Measurements from ENCODE around the gene SOCS2. TPM values are rescaled to one million over a fixed set of nuclear protein-coding genes. Genes with fewer than 3 reads are reported as not detected.
"Not testable (repeated sequence)": the region's sequence is repeated elsewhere in the genome, so short reads cannot be mapped to it uniquely, and the experiment has no call there.

Gene SOCS2
- polyA plus RNA-seq, 3 donors from 2014 or later: 20.2 to 28.8 (median 25.9) TPM

- no peak for DNase-seq
- peaks cover 7 to 11% (median 11%) of the 10 kb centered on the region in 3 donors for H3K36me3 Mint-ChIP-seq
- H3K4me1 Mint-ChIP-seq: peaks cover 0 to 3% of the 10 kb centered on the region in 2 donors
- H3K27me3 Mint-ChIP-seq (ENCODE audit: low read depth in 3 of 3): no peaks in the 10 kb centered on the region
- H3K9me3 Mint-ChIP-seq: no peaks in the 10 kb centered on the region
- H3K4me3 Mint-ChIP-seq: no peak overlapping the region
- H3K27ac Mint-ChIP-seq: no peak overlapping the region
Observed at GRCh38 chr12:93549174-93549573, 23.3 kb upstream of the SOCS2 start.

GRCh38 chr12:93550748-93551611 is 21.5 kb upstream of the SOCS2 start:
- no peaks in the 10 kb centered on the region for H3K27me3 Mint-ChIP-seq (ENCODE audit: low read depth in 3 of 3)
- peaks cover 6 to 13% (median 8%) of the 10 kb centered on the region in 3 donors for H3K36me3 Mint-ChIP-seq
- no peak overlapping the region for H3K4me3 Mint-ChIP-seq
- H3K9me3 Mint-ChIP-seq: no peaks in the 10 kb centered on the region
- no peak for DNase-seq
- H3K27ac Mint-ChIP-seq: no peak overlapping the region
- peaks cover 0 to 3% of the 10 kb centered on the region in 2 donors for H3K4me1 Mint-ChIP-seq

GRCh38 chr12:93552427-93552826 is 20.0 kb upstream of the SOCS2 start:
- Mint-ChIP-seq H3K27ac (no peak overlapping the region), H3K4me3 (no peak overlapping the region), H3K4me1 (peaks cover 0 to 3% of the 10 kb centered on the region in 2 donors), H3K27me3 (ENCODE audit: low read depth in 3 of 3) (no peaks in the 10 kb centered on the region), H3K9me3 (no peaks in the 10 kb centered on the region), H3K36me3 (peaks cover 6 to 21% (median 14%) of the 10 kb centered on the region in 3 donors)
- no peak for DNase-seq

- Mint-ChIP-seq H3K36me3 (peaks cover 18 to 44% (median 35%) of the 10 kb centered on the region in 3 donors), H3K9me3 (peaks cover 5 to 16% (median 10%) of the 10 kb centered on the region in 6 donors)
- not testable (repeated sequence) for DNase-seq; H3K4me3 Mint-ChIP-seq; H3K27me3 Mint-ChIP-seq (ENCODE audit: low read depth in 3 of 3); H3K27ac Mint-ChIP-seq; H3K4me1 Mint-ChIP-seq
Observed at GRCh38 chr12:93557879-93558278, 14.6 kb upstream of the SOCS2 start.

GRCh38 chr12:93558685-93559084 is 13.8 kb upstream of the SOCS2 start:
- Mint-ChIP-seq H3K36me3 (peaks cover 18 to 44% (median 35%) of the 10 kb centered on the region in 3 donors), H3K9me3 (peaks cover 5 to 16% (median 10%) of the 10 kb centered on the region in 6 donors)
- not testable (repeated sequence) for DNase-seq; H3K4me1 Mint-ChIP-seq; H3K27me3 Mint-ChIP-seq (ENCODE audit: low read depth in 3 of 3); H3K4me3 Mint-ChIP-seq; H3K27ac Mint-ChIP-seq

GRCh38 chr12:93563807-93564538 is 8.5 kb upstream of the SOCS2 start:
- Mint-ChIP-seq H3K4me3 (no peak overlapping the region), H3K9me3 (peaks cover 0 to 2% (median under 1%) of the 10 kb centered on the region in 6 donors), H3K4me1 (peaks cover 0 to 6% of the 10 kb centered on the region in 2 donors), H3K36me3 (peaks cover 17 to 39% (median 33%) of the 10 kb centered on the region in 3 donors), H3K27ac (peak overlapping the region in 1 of 6 donors; percentile 63), H3K27me3 (ENCODE audit: low read depth in 3 of 3) (peaks cover 0 to 1% (median 0%) of the 10 kb centered on the region in 3 donors)
- DNase-seq: no peak

- Mint-ChIP-seq H3K27ac (no peak overlapping the region), H3K4me1 (peaks cover 5 to 9% of the 10 kb centered on the region in 2 donors), H3K27me3 (ENCODE audit: low read depth in 3 of 3) (peaks cover 1 to 6% (median 2%) of the 10 kb centered on the region in 3 donors), H3K4me3 (no peak overlapping the region), H3K36me3 (peaks cover 13 to 34% (median 23%) of the 10 kb centered on the region in 3 donors), H3K9me3 (peaks cover 0 to 1% (median 0%) of the 10 kb centered on the region in 6 donors)
- no peak for DNase-seq
Observed at GRCh38 chr12:93565760-93566159, 6.7 kb upstream of the SOCS2 start.

- peaks cover 7 to 10% of the 10 kb centered on the region in 2 donors for H3K4me1 Mint-ChIP-seq
- DNase-seq: no peak
- H3K36me3 Mint-ChIP-seq: peaks cover 13 to 26% (median 19%) of the 10 kb centered on the region in 3 donors
- no peak overlapping the region for H3K27ac Mint-ChIP-seq
- no peak overlapping the region for H3K4me3 Mint-ChIP-seq
- peaks cover 0 to 1% (median 0%) of the 10 kb centered on the region in 6 donors for H3K9me3 Mint-ChIP-seq
- peaks cover 2 to 14% (median 3%) of the 10 kb centered on the region in 3 donors for H3K27me3 Mint-ChIP-seq (ENCODE audit: low read depth in 3 of 3)
Observed at GRCh38 chr12:93567174-93567573, 5.3 kb upstream of the SOCS2 start.

GRCh38 chr12:93568091-93568490 is 4.4 kb upstream of the SOCS2 start:
- peak overlapping the region; percentile 10 to 41 (median 36) for H3K4me3 Mint-ChIP-seq
- H3K36me3 Mint-ChIP-seq: peaks cover 13 to 26% (median 19%) of the 10 kb centered on the region in 3 donors
- peaks cover 4 to 17% (median 7%) of the 10 kb centered on the region in 3 donors for H3K27me3 Mint-ChIP-seq (ENCODE audit: low read depth in 3 of 3)
- H3K27ac Mint-ChIP-seq: peak overlapping the region in 5 of 6 donors; percentile 8 to 53 (median 32)
- peaks cover 0 to 1% (median 0%) of the 10 kb centered on the region in 6 donors for H3K9me3 Mint-ChIP-seq
- DNase-seq: no peak
- H3K4me1 Mint-ChIP-seq: peaks cover 17 to 18% of the 10 kb centered on the region in 2 donors

GRCh38 chr12:93569301-93569655 is 3.2 kb upstream of the SOCS2 start:
- H3K27ac Mint-ChIP-seq: peak overlapping the region; percentile 9 to 94 (median 90)

GRCh38 chr12:93569656-93570551 is 2.6 kb upstream of the SOCS2 start:
- Mint-ChIP-seq H3K4me3 (peak overlapping the region; percentile 87 to 98 (median 97)), H3K4me1 (peaks cover 29 to 31% of the 10 kb centered on the region in 2 donors), H3K36me3 (peaks cover 6 to 21% (median 16%) of the 10 kb centered on the region in 3 donors), H3K27ac (peak overlapping the region; percentile 87 to 94 (median 94)), H3K9me3 (peaks cover 0 to 1% (median 0%) of the 10 kb centered on the region in 6 donors), H3K27me3 (ENCODE audit: low read depth in 3 of 3) (peaks cover 5 to 17% (median 7%) of the 10 kb centered on the region in 3 donors)
- peak; percentile 68 to 70 (median 69) for DNase-seq

More at GRCh38 chr12:93569301-93569655, 3.2 kb upstream of the SOCS2 start:
- DNase-seq: no peak
- H3K9me3 Mint-ChIP-seq: peaks cover 0 to 1% (median 0%) of the 10 kb centered on the region in 6 donors
- H3K4me1 Mint-ChIP-seq: peaks cover 25 to 27% of the 10 kb centered on the region in 2 donors
- peak overlapping the region; percentile 87 to 98 (median 97) for H3K4me3 Mint-ChIP-seq
- peaks cover 5 to 17% (median 7%) of the 10 kb centered on the region in 3 donors for H3K27me3 Mint-ChIP-seq (ENCODE audit: low read depth in 3 of 3)
- peaks cover 13 to 22% (median 18%) of the 10 kb centered on the region in 3 donors for H3K36me3 Mint-ChIP-seq

GRCh38 chr12:93570552-93571364 is 1.7 kb upstream of the SOCS2 start:
- Mint-ChIP-seq H3K4me3 (peak overlapping the region; percentile 87 to 98 (median 97)), H3K27ac (peak overlapping the region; percentile 83 to 94 (median 90))

More at GRCh38 chr12:93570552-93571364, 1.7 kb upstream of the SOCS2 start:
- Mint-ChIP-seq H3K27me3 (ENCODE audit: low read depth in 3 of 3) (peaks cover 5 to 17% (median 7%) of the 10 kb centered on the region in 3 donors), H3K36me3 (peaks cover 5 to 23% (median 16%) of the 10 kb centered on the region in 3 donors), H3K4me1 (peaks cover 29 to 31% of the 10 kb centered on the region in 2 donors), H3K9me3 (peaks cover 0 to 1% (median 0%) of the 10 kb centered on the region in 6 donors)
- peak; percentile 77 to 81 (median 77) for DNase-seq

Data from immature natural killer cell (primary cell).